ENCODE measurements around the gene PDZD2.

- TF ChIP-seq, protein P1, sequence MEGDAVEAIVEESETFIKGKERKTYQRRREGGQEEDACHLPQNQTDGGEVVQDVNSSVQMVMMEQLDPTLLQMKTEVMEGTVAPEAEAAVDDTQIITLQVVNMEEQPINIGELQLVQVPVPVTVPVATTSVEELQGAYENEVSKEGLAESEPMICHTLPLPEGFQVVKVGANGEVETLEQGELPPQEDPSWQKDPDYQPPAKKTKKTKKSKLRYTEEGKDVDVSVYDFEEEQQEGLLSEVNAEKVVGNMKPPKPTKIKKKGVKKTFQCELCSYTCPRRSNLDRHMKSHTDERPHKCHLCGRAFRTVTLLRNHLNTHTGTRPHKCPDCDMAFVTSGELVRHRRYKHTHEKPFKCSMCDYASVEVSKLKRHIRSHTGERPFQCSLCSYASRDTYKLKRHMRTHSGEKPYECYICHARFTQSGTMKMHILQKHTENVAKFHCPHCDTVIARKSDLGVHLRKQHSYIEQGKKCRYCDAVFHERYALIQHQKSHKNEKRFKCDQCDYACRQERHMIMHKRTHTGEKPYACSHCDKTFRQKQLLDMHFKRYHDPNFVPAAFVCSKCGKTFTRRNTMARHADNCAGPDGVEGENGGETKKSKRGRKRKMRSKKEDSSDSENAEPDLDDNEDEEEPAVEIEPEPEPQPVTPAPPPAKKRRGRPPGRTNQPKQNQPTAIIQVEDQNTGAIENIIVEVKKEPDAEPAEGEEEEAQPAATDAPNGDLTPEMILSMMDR (IDR thresholded peaks at IDR 0.05) = no peak
- TF ChIP-seq POLR2A (IDR thresholded peaks at IDR 0.05) = no peak
These were observed 324.6 kb downstream of the PDZD2 start for GRCh38 chr5:31963358-31964006.
